GM06990 (cell line): ENCODE results near the gene CLSTN2.

Source experiments
- DNase-seq: peaks from one replicate; pipeline ENCODE4 v3.0.0-alpha.2; 2011; ENCODE audit not compliant: insufficient read length; ENCODE audit errors: extremely low read depth
- H3K27me3 ChIP-seq: replicated peaks from 2 replicates; pipeline ENCODE4 v1.6.0; 2011; ENCODE audit warnings: low read length; ENCODE audit not compliant: control insufficient read depth, insufficient read depth
- H3K36me3 ChIP-seq: 2 replicates; pipeline ENCODE4 v1.5.1; 2011; ENCODE audit warnings: low read length; ENCODE audit not compliant: control insufficient read depth, insufficient read depth
- H3K4me3 ChIP-seq: replicated peaks from 2 replicates; pipeline ENCODE4 v1.5.1; 2011; ENCODE audit warnings: low read depth, mild to moderate bottlenecking, control low read depth, low read length
- TF ChIP-seq, protein P1 (sequence below): IDR thresholded peaks from 2 replicates; pipeline ENCODE4 v1.5.1; 2011; ENCODE audit warnings: low read length, control low read depth, mild to moderate bottlenecking, inconsistent platforms; ENCODE audit not compliant: insufficient read depth, poor library complexity, severe bottlenecking

CLSTN2 gene

DNA sequence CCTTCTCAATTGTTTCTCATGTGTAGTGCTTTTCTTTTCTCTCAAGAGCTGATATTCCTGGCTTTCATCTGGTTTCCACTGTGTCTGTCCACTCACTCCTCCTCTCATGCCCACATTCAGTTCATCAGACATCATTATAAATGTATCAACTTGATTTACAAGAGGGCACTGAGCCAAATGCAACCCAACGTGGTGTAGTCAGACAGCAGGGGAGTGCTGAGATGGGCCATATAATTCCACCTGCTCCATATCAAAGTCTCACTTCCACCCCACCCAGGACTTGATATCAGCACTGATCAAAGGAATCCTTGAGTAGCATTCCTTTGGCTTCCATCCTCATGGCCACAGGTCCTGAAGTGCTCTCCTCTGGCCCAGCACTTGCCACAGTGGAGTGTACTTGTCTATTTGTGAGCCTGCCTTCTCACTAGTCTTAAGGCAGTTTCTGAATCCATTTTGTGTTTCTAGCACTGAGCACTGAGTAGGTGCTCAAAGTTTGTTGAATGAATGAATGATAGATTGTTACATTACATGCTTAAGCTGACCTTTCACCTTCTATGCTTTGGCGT is 252.8 kb downstream of the CLSTN2 start:
- TF ChIP-seq, protein P1, sequence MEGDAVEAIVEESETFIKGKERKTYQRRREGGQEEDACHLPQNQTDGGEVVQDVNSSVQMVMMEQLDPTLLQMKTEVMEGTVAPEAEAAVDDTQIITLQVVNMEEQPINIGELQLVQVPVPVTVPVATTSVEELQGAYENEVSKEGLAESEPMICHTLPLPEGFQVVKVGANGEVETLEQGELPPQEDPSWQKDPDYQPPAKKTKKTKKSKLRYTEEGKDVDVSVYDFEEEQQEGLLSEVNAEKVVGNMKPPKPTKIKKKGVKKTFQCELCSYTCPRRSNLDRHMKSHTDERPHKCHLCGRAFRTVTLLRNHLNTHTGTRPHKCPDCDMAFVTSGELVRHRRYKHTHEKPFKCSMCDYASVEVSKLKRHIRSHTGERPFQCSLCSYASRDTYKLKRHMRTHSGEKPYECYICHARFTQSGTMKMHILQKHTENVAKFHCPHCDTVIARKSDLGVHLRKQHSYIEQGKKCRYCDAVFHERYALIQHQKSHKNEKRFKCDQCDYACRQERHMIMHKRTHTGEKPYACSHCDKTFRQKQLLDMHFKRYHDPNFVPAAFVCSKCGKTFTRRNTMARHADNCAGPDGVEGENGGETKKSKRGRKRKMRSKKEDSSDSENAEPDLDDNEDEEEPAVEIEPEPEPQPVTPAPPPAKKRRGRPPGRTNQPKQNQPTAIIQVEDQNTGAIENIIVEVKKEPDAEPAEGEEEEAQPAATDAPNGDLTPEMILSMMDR: no peak
- Histone ChIP-seq H3K27me3 (no peaks in the 10 kb centered on the region), H3K36me3 (no peaks in the 10 kb centered on the region), H3K4me3 (no peak overlapping the region)
- DNase-seq: no peak

DNA sequence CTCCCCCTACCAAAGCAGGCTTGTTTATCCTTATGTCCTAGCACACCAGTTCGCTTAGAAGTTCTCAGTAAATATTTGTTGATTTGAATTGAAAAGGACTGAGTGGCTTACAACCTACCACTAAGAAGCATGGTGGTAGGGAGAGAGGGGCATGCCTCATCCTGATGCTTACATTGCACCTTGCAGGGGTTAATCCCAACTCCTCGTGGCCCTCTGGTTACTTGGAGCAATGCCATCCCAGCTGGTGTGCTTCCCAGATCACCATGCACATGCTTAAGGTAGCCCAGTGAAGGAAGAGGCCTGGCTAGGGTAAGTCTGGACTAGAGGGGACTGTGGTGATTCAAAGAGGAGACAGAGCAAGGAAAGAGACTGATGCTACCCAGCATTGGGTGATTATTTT is 253.3 kb downstream of the CLSTN2 start:
- no peaks in the 10 kb centered on the region for H3K36me3 ChIP-seq
- no peaks in the 10 kb centered on the region for H3K27me3 ChIP-seq
- no peak for DNase-seq
- no peak overlapping the region for H3K4me3 ChIP-seq
- TF ChIP-seq, protein P1: no peak

DNA sequence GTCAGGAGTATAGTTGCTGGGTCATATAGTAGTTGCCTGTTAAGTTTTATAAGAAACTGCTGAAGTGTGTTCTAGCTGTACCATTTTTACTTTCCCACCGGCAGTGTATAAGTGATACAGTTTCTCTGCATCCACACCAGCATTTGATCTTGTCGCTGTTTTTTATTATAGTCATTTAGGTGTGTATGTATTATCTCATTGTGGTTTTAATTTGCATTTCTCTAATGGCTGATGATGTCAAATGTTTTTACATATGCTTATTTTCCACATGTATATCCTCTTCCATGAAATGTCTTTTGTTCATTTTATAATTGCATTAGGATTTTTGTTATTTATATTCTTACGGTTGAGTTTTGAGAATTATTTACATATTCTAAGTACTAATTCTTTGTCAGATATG is 254.3 kb downstream of the CLSTN2 start:
- Histone ChIP-seq H3K4me3 (no peak overlapping the region), H3K36me3 (no peaks in the 10 kb centered on the region), H3K27me3 (no peaks in the 10 kb centered on the region)
- no peak for DNase-seq
- TF ChIP-seq, protein P1: no peak

DNA sequence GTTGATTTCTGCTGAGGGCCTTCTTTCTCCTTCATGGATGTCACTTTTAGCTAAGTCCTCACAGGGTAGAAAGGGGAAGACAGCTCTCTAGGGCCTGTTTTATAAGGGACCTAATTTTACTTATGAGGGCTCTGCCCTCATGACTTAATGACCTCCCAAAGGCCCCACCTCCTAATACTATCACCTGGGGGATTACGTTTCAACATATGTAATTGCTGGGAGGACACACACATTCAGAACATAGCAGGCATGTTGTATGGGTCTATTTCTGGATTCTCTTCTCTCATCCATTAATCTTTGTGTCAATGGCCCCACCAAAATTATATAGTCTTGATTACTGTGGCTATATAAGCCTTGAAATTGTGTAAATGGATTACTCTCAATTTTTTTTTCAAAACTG is 255.0 kb downstream of the CLSTN2 start:
- TF ChIP-seq, protein P1: no peak
- no peak for DNase-seq
- H3K4me3 ChIP-seq: no peak overlapping the region
- H3K36me3 ChIP-seq: no peaks in the 10 kb centered on the region
- no peaks in the 10 kb centered on the region for H3K27me3 ChIP-seq

DNA sequence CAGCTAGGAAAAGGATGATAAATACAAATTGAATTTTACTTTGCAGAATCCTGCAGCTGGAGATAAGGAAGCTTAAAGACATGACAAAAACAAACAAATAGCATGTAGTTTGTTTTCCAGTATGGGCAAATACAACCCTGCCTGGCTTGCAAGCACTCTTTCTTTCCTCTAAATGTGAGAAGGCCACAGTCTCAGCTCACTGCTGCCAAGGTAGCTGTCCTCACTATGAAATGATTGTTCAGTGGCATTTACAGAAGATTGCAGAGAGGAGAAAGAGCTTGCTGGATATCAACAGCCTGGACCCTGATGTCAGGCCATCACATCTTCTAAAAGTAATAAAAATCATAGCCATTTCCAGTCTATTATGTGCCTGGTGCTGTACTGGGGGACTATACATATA is 262.0 kb downstream of the CLSTN2 start:
- no peak for DNase-seq
- H3K27me3 ChIP-seq: no peaks in the 10 kb centered on the region
- TF ChIP-seq, protein P1: no peak
- H3K4me3 ChIP-seq: no peak overlapping the region
- H3K36me3 ChIP-seq: no peaks in the 10 kb centered on the region

DNA sequence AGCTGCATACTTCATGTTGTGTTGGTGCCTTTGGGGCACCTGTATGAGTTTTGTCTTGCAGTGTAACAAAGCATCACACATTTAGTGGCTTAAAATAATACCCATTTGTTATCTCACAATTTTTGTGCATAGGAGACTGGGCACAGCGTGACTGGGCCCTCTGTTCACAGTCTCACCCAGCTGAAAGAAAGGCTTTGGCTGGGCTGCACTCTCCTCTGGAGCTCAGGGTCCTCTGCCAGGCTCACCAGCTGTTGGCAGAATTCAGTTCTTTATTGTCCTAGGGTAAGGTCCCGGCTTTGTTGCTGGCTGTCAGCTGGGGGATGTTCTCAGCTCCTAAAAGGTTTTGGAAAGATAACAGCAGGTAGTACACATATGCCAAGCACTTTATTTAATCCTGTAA is 263.3 kb downstream of the CLSTN2 start:
- H3K4me3 ChIP-seq: no peak overlapping the region
- H3K36me3 ChIP-seq: no peaks in the 10 kb centered on the region
- TF ChIP-seq, protein P1: no peak
- no peaks in the 10 kb centered on the region for H3K27me3 ChIP-seq
- DNase-seq: no peak
